ENCODE measurements around the gene OGDH.
"Not testable (repeated sequence)": the region's sequence is repeated elsewhere in the genome, so short reads cannot be mapped to it uniquely, and the experiment has no call there.

The OGDH gene

GRCh38 chr7:44713680-44714335 lies 107.4 kb downstream of the OGDH start:
- Histone ChIP-seq H3K4me1 (ENCODE audit: control insufficient read depth, insufficient read depth, low read length) (peaks cover 8% of the 10 kb centered on the region), H3K9me3 (ENCODE audit: control insufficient read depth, low read length) (no peaks in the 10 kb centered on the region), H3K4me3 (ENCODE audit: low read length) (no peak overlapping the region), H3K9ac (ENCODE audit: low read length) (no peak overlapping the region), H3K36me3 (ENCODE audit: control insufficient read depth, insufficient read depth, low read length, severe bottlenecking) (peaks cover 14% of the 10 kb centered on the region), H3K27me3 (replicated peaks; ENCODE audit: control insufficient read depth, insufficient read depth, low read length) (no peaks in the 10 kb centered on the region)
- no peak for DNase-seq (ENCODE audit: low read depth)

- Histone ChIP-seq H3K4me1 (ENCODE audit: control insufficient read depth, insufficient read depth, low read length) (peaks cover 8% of the 10 kb centered on the region), H3K9ac (ENCODE audit: low read length) (no peak overlapping the region), H3K36me3 (ENCODE audit: control insufficient read depth, insufficient read depth, low read length, severe bottlenecking) (no peaks in the 10 kb centered on the region), H3K4me3 (ENCODE audit: low read length) (no peak overlapping the region), H3K9me3 (ENCODE audit: control insufficient read depth, low read length) (no peaks in the 10 kb centered on the region), H3K27me3 (replicated peaks; ENCODE audit: control insufficient read depth, insufficient read depth, low read length) (no peaks in the 10 kb centered on the region)
- DNase-seq (ENCODE audit: low read depth), result no peak
These were observed 109.8 kb downstream of the OGDH start for GRCh38 chr7:44716205-44716604.

DNA sequence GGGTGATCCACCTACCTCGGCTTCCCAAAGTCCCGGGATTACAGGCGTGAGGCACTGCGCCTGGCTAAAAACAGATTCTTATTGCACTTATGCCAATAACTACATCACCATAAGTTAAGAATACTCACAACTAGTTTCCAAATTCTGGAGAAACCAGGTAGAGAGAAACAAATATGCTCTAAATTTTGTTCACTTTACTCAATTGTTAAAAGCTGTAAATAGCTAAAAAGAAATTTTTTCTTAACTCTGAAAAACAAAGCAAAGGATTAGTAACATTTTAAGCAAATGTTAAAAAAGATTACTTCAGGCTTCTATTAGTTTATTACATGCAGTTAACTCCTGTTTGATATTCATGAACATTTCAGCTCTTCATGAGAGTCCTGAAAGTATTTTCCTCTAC lies 113.9 kb downstream of the OGDH start:
- H3K9me3 ChIP-seq (ENCODE audit: control insufficient read depth, low read length), result no peaks in the 10 kb centered on the region
- H3K4me1 ChIP-seq (ENCODE audit: control insufficient read depth, insufficient read depth, low read length), result no peaks in the 10 kb centered on the region
- H3K4me3 ChIP-seq (ENCODE audit: low read length), result no peak overlapping the region
- no peak for DNase-seq (ENCODE audit: low read depth)
- H3K27me3 ChIP-seq (replicated peaks; ENCODE audit: control insufficient read depth, insufficient read depth, low read length), result no peaks in the 10 kb centered on the region
- no peaks in the 10 kb centered on the region for H3K36me3 ChIP-seq (ENCODE audit: control insufficient read depth, insufficient read depth, low read length, severe bottlenecking)
- no peak overlapping the region for H3K9ac ChIP-seq (ENCODE audit: low read length)

GRCh38 chr7:44724276-44724675 lies 117.8 kb downstream of the OGDH start:
- H3K4me1 ChIP-seq (ENCODE audit: control insufficient read depth, insufficient read depth, low read length), result peaks cover 14% of the 10 kb centered on the region
- H3K9me3 ChIP-seq (ENCODE audit: control insufficient read depth, low read length), result no peaks in the 10 kb centered on the region
- no peaks in the 10 kb centered on the region for H3K27me3 ChIP-seq (replicated peaks; ENCODE audit: control insufficient read depth, insufficient read depth, low read length)
- DNase-seq (ENCODE audit: low read depth), result no peak
- H3K36me3 ChIP-seq (ENCODE audit: control insufficient read depth, insufficient read depth, low read length, severe bottlenecking), result no peaks in the 10 kb centered on the region
- no peak overlapping the region for H3K9ac ChIP-seq (ENCODE audit: low read length)
- H3K4me3 ChIP-seq (ENCODE audit: low read length), result no peak overlapping the region

DNA sequence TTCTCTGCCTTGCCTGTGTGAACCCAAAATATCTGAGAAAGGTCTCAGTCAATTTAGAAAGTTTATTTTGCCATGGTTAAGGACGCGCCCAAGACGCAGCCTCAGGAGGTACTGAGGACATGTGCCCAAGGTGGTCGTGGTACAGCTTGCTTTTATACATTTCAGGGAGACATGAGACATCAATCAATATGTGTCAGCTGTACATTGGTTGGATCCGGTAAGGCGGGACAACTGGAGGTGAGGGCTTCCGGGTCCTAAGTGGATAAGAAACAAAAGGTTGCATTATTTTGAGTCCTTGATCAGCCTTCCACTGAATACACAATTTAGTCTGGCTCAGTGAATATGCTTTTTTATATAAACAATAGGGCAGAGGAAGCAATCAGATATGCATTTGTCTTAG lies 119.8 kb downstream of the OGDH start:
- not testable (repeated sequence) for H3K9me3 ChIP-seq (ENCODE audit: control insufficient read depth, low read length); H3K36me3 ChIP-seq (ENCODE audit: control insufficient read depth, insufficient read depth, low read length, severe bottlenecking); H3K4me3 ChIP-seq (ENCODE audit: low read length); DNase-seq (ENCODE audit: low read depth); H3K9ac ChIP-seq (ENCODE audit: low read length); H3K27me3 ChIP-seq (replicated peaks; ENCODE audit: control insufficient read depth, insufficient read depth, low read length)
- H3K4me1 ChIP-seq (ENCODE audit: control insufficient read depth, insufficient read depth, low read length), result peaks cover 18% of the 10 kb centered on the region

GRCh38 chr7:44727158-44727936 lies 120.9 kb downstream of the OGDH start:
- Histone ChIP-seq H3K4me3 (ENCODE audit: low read length) (peak overlapping the region; percentile 41), H3K4me1 (ENCODE audit: control insufficient read depth, insufficient read depth, low read length) (peaks cover 18% of the 10 kb centered on the region), H3K9ac (ENCODE audit: low read length) (peak overlapping the region; percentile 66), H3K9me3 (ENCODE audit: control insufficient read depth, low read length) (no peaks in the 10 kb centered on the region), H3K27me3 (replicated peaks; ENCODE audit: control insufficient read depth, insufficient read depth, low read length) (no peaks in the 10 kb centered on the region), H3K36me3 (ENCODE audit: control insufficient read depth, insufficient read depth, low read length, severe bottlenecking) (no peaks in the 10 kb centered on the region)
- DNase-seq (ENCODE audit: low read depth), result peak; percentile 38

GRCh38 chr7:44727937-44728262 lies 121.5 kb downstream of the OGDH start:
- Histone ChIP-seq H3K4me1 (ENCODE audit: control insufficient read depth, insufficient read depth, low read length) (peaks cover 18% of the 10 kb centered on the region), H3K4me3 (ENCODE audit: low read length) (no peak overlapping the region), H3K9ac (ENCODE audit: low read length) (peak overlapping the region; percentile 66), H3K36me3 (ENCODE audit: control insufficient read depth, insufficient read depth, low read length, severe bottlenecking) (no peaks in the 10 kb centered on the region), H3K27me3 (replicated peaks; ENCODE audit: control insufficient read depth, insufficient read depth, low read length) (no peaks in the 10 kb centered on the region), H3K9me3 (ENCODE audit: control insufficient read depth, low read length) (no peaks in the 10 kb centered on the region)
- DNase-seq (ENCODE audit: low read depth), result no peak

- no peak for DNase-seq (ENCODE audit: low read depth)
These were observed 123.6 kb downstream of the OGDH start for GRCh38 chr7:44729949-44730590.

DNA sequence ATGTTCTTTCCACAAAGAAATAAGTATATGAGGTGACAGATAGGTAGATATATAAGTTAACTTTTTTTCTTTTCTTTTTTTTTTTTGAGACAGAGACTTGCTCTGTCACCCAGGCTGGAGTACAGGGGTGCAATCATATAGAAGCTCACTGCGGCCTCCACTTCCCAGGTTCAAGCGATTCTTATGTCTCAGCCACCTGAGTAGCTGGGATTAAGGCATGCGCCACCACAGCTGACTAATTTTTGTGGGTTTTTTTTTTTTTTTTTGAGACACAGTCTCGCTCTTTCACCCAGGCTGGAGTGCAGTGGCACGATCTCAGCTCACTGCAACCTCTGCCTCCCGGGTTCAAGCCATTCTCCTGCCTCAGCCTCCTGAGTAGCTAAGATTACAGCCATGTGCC lies 126.5 kb downstream of the OGDH start:
- not testable (repeated sequence) for H3K4me3 ChIP-seq (ENCODE audit: low read length); DNase-seq (ENCODE audit: low read depth); H3K9ac ChIP-seq (ENCODE audit: low read length); H3K27me3 ChIP-seq (replicated peaks; ENCODE audit: control insufficient read depth, insufficient read depth, low read length); H3K36me3 ChIP-seq (ENCODE audit: control insufficient read depth, insufficient read depth, low read length, severe bottlenecking); H3K9me3 ChIP-seq (ENCODE audit: control insufficient read depth, low read length)
- H3K4me1 ChIP-seq (ENCODE audit: control insufficient read depth, insufficient read depth, low read length), result peaks cover 25% of the 10 kb centered on the region

More at GRCh38 chr7:44729949-44730590, 123.6 kb downstream of the OGDH start:
- Histone ChIP-seq H3K9ac (ENCODE audit: low read length) (no peak overlapping the region), H3K9me3 (ENCODE audit: control insufficient read depth, low read length) (no peaks in the 10 kb centered on the region), H3K36me3 (ENCODE audit: control insufficient read depth, insufficient read depth, low read length, severe bottlenecking) (no peaks in the 10 kb centered on the region), H3K4me3 (ENCODE audit: low read length) (no peak overlapping the region), H3K27me3 (replicated peaks; ENCODE audit: control insufficient read depth, insufficient read depth, low read length) (no peaks in the 10 kb centered on the region), H3K4me1 (ENCODE audit: control insufficient read depth, insufficient read depth, low read length) (peaks cover 32% of the 10 kb centered on the region)

- peak; percentile 61 for DNase-seq (ENCODE audit: low read depth)
These were observed 127.5 kb downstream of the OGDH start for GRCh38 chr7:44733708-44734481.

More at GRCh38 chr7:44733708-44734481, 127.5 kb downstream of the OGDH start:
- Histone ChIP-seq H3K4me1 (ENCODE audit: control insufficient read depth, insufficient read depth, low read length) (peaks cover 21% of the 10 kb centered on the region), H3K9me3 (ENCODE audit: control insufficient read depth, low read length) (no peaks in the 10 kb centered on the region), H3K36me3 (ENCODE audit: control insufficient read depth, insufficient read depth, low read length, severe bottlenecking) (no peaks in the 10 kb centered on the region), H3K9ac (ENCODE audit: low read length) (no peak overlapping the region), H3K27me3 (replicated peaks; ENCODE audit: control insufficient read depth, insufficient read depth, low read length) (no peaks in the 10 kb centered on the region), H3K4me3 (ENCODE audit: low read length) (no peak overlapping the region)
